Neural cell (in vitro differentiated cells): ENCODE measurements around the gene ENPP7. TPM values are rescaled to one million over a fixed set of nuclear protein-coding genes. Genes with fewer than 3 reads are reported as not detected.

ENCODE experiments used
- H2AFZ ChIP-seq: fragments of 200-600, 300-800 bp; sonication (generic), shearing (Covaris generic); 2 replicates; pipeline ENCODE4 v1.6.0; 2014; ENCODE audit warnings: low read depth, mild to moderate bottlenecking, antibody characterized with exemption, low read length, moderate library complexity
- H3F3A ChIP-seq: fragments of 200-600 bp; shearing (Covaris generic); 2 replicates; pipeline ENCODE4 v1.6.1; 2016; ENCODE audit warnings: mild to moderate bottlenecking, moderate library complexity, mixed read lengths, antibody characterized with exemption, low read length; ENCODE audit not compliant: insufficient read depth, poor library complexity, severe bottlenecking
- H3K27ac ChIP-seq: fragments of 200-600, 300-800 bp; sonication (generic), shearing (Covaris generic); 2 replicates; pipeline ENCODE4 v1.5.1; 2014; ENCODE audit warnings: mild to moderate bottlenecking, low read length, moderate library complexity
- H3K27me3 ChIP-seq: fragments of 300-800, 200-600 bp; sonication (generic), shearing (Covaris generic); 2 replicates; pipeline ENCODE4 v1.6.0; 2014; ENCODE audit warnings: mild to moderate bottlenecking, low read depth, low read length, moderate library complexity; ENCODE audit not compliant: insufficient read depth
- H3K36me3 ChIP-seq: fragments of 300-800, 200-600 bp; sonication (generic), shearing (Covaris generic); 2 replicates; pipeline ENCODE4 v1.5.1; 2014; ENCODE audit warnings: mild to moderate bottlenecking, antibody characterized with exemption, low read length, moderate library complexity; ENCODE audit not compliant: insufficient read depth
- H3K4me2 ChIP-seq: fragments of 300-800, 200-600 bp; sonication (generic), shearing (Covaris generic); 2 replicates; pipeline ENCODE4 v1.6.0; 2014; ENCODE audit warnings: mild to moderate bottlenecking, low read length
- H3K4me3 ChIP-seq: fragments of 300-800, 200-600 bp; sonication (generic), shearing (Covaris generic); 2 replicates; pipeline ENCODE4 v1.5.1; 2014; ENCODE audit warnings: mild to moderate bottlenecking, low read length, moderate library complexity
- H3K79me2 ChIP-seq: fragments of 200-600 bp; shearing (Covaris generic); replicated peaks from 2 replicates; pipeline ENCODE4 v1.6.0; 2014; ENCODE audit warnings: mild to moderate bottlenecking, low read length, moderate library complexity; ENCODE audit not compliant: insufficient read depth
- H3K9ac ChIP-seq: fragments of 300-800, 200-600 bp; sonication (generic), shearing (Covaris generic); 2 replicates; pipeline ENCODE4 v1.6.1; 2016; ENCODE audit warnings: mild to moderate bottlenecking, low read length, mixed read lengths
- H3K9me2 ChIP-seq: fragments of 200-600 bp; shearing (Covaris generic); 2 replicates; pipeline ENCODE4 v1.6.1; 2016; ENCODE audit warnings: mild to moderate bottlenecking, low read length, mixed read lengths; ENCODE audit not compliant: insufficient read depth
- H3K9me3 ChIP-seq: fragments of 200-600, 300-800 bp; sonication (generic), shearing (Covaris generic); 2 replicates; pipeline ENCODE4 v1.6.1; 2016; ENCODE audit warnings: mild to moderate bottlenecking, mixed run types, low read length, moderate library complexity, mixed read lengths
- H4K20me1 ChIP-seq: fragments of 200-600 bp; shearing (Covaris generic); 2 replicates; pipeline ENCODE4 v1.6.1; 2016; ENCODE audit warnings: mild to moderate bottlenecking, mixed run types; ENCODE audit not compliant: insufficient read depth
- CTCF ChIP-seq: fragments of 450-650 bp; IDR thresholded peaks from 2 replicates; pipeline ENCODE4 v1.5.1; 2014; ENCODE audit warnings: antibody characterized with exemption, mild to moderate bottlenecking, moderate library complexity; ENCODE audit not compliant: poor library complexity, severe bottlenecking
- EP300 ChIP-seq: fragments of 450-650 bp; conservative IDR thresholded peaks from 2 replicates; pipeline ENCODE4 v1.6.1; 2014; ENCODE audit warnings: antibody characterized with exemption, mild to moderate bottlenecking, moderate library complexity; ENCODE audit not compliant: poor library complexity, severe bottlenecking
- EZH2 ChIP-seq: fragments of 200-600, 300-800 bp; shearing (Covaris generic), sonication (generic); IDR thresholded peaks from 2 replicates; pipeline ENCODE4 v1.6.1; 2014; ENCODE audit warnings: antibody characterized with exemption, low read length, borderline replicate concordance, mild to moderate bottlenecking; ENCODE audit not compliant: insufficient read depth, poor library complexity, severe bottlenecking
- MXI1 ChIP-seq: fragments of 450-650 bp; conservative IDR thresholded peaks from 2 replicates; pipeline ENCODE4 v1.6.1; 2014; ENCODE audit warnings: antibody characterized with exemption, mild to moderate bottlenecking; ENCODE audit not compliant: poor library complexity, severe bottlenecking
- POLR2AphosphoS5 ChIP-seq: IDR thresholded peaks from 2 replicates; pipeline ENCODE4 v1.6.1; 2012
- RAD21 ChIP-seq: fragments of 450-650 bp; conservative IDR thresholded peaks from 2 replicates; pipeline ENCODE4 v1.6.1; 2014; ENCODE audit warnings: antibody characterized with exemption, mild to moderate bottlenecking, moderate library complexity
- REST ChIP-seq: IDR thresholded peaks from 2 replicates; pipeline ENCODE4 v1.6.1; 2012; ENCODE audit warnings: borderline replicate concordance
- SMC3 ChIP-seq: fragments of 450-650 bp; conservative IDR thresholded peaks from 2 replicates; pipeline ENCODE4 v1.6.1; 2014; ENCODE audit warnings: antibody characterized with exemption, mild to moderate bottlenecking, moderate library complexity; ENCODE audit not compliant: poor library complexity
- TAF1 ChIP-seq: IDR thresholded peaks from 2 replicates; pipeline ENCODE4 v1.6.1; 2012; ENCODE audit warnings: low read depth
- polyA plus RNA-seq: library from polyadenylated mRNA; depleted of rRNA; stranded (reverse); fragments of >200 nt; gene quantifications from 2 replicates; pipeline ENCODE4 v1.2.3, GENCODE V29; 2014

The ENPP7 gene
- polyA plus RNA-seq, 1 donor from 2014 or later: not detected

- Histone ChIP-seq H2AFZ (no peak overlapping the region), H3K36me3 (no peaks in the 10 kb centered on the region), H4K20me1 (no peaks in the 10 kb centered on the region), H3K4me2 (no peak overlapping the region), H3K9me2 (no peaks in the 10 kb centered on the region), H3K27ac (no peak overlapping the region), H3K27me3 (no peaks in the 10 kb centered on the region), H3K9ac (no peak overlapping the region), H3K79me2 (no peaks in the 10 kb centered on the region), H3F3A (no peaks in the 10 kb centered on the region), H3K4me3 (no peak overlapping the region), H3K9me3 (no peaks in the 10 kb centered on the region)
- TF ChIP-seq TAF1: no peak
Measured at GRCh38 chr17:79698146-79698846, 32.4 kb upstream of the ENPP7 start.

DNA sequence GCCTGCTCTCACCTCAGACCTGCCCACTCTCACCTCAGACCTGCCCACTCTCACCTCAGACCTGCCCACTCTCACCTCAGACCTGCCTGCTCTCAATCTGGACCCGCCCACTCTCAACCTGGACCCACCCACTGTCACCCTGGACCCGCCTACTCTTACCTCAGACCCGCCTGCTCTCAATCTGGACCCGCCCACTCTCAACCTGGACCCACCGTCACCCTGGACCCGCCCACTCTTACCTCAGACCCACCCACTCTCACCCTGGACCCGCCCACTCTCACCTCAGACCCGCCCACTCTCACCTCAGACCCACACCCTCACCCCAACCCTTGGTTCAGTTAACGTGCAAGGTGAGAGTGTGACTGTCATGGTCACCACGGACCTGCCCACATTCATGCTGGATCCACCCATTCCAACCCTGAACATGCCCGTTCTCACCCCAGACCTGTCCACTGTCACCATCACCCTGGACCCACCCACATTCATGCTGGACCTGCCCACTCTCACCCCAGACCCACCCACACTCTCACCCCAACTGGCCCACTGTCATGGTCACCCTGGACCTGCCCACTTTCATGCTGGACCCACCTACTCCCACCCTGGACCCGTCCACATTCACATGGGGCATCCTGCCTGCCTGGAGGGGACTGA is 31.2 kb upstream of the ENPP7 start:
- no peaks in the 10 kb centered on the region for H3K9me2 ChIP-seq
- H3K36me3 ChIP-seq: no peaks in the 10 kb centered on the region
- H3K4me2 ChIP-seq: no peak overlapping the region
- H3K9me3 ChIP-seq: no peaks in the 10 kb centered on the region
- H3K27ac ChIP-seq: no peak overlapping the region
- no peak overlapping the region for H2AFZ ChIP-seq
- H3K27me3 ChIP-seq: no peaks in the 10 kb centered on the region
- no peaks in the 10 kb centered on the region for H3F3A ChIP-seq
- no peak overlapping the region for H3K4me3 ChIP-seq
- H4K20me1 ChIP-seq: no peaks in the 10 kb centered on the region
- no peak overlapping the region for H3K9ac ChIP-seq
- H3K79me2 ChIP-seq: no peaks in the 10 kb centered on the region
- TF ChIP-seq MXI1 (no peak), RAD21 (no peak), TAF1 (no peak), SMC3 (no peak), EZH2 (no peak), POLR2AphosphoS5 (no peak), EP300 (no peak), REST (no peak), CTCF (no peak)
